Large intestine (tissue), 3 donors: ENCODE data around the gene LINGO4. TPM values are rescaled to one million over a fixed set of nuclear protein-coding genes. Genes with fewer than 3 reads are reported as not detected.
"Not testable (repeated sequence)": the region's sequence is repeated elsewhere in the genome, so short reads cannot be mapped to it uniquely, and the experiment has no call there.

Source experiments
- DNase-seq, 2 donors: peaks; one replicate each; pipeline versions ENCODE4 v3.0.0 to v3.0.0-alpha.2; 2013
- H3K27ac ChIP-seq: one replicate; pipeline ENCODE4 v1.5.1; 2013; ENCODE audit warnings: low read length
- H3K27me3 ChIP-seq: 2 replicates; pipeline ENCODE4 v1.6.1; 2013; ENCODE audit warnings: low read length; ENCODE audit not compliant: control insufficient read depth, insufficient read depth
- H3K36me3 ChIP-seq: 2 replicates; pipeline ENCODE4 v1.6.1; 2013; ENCODE audit warnings: low read length; ENCODE audit not compliant: control insufficient read depth, insufficient read depth
- H3K4me1 ChIP-seq: one replicate; pipeline ENCODE4 v1.6.1; 2013; ENCODE audit warnings: low read length; ENCODE audit not compliant: control insufficient read depth, insufficient read depth
- H3K4me3 ChIP-seq: one replicate; pipeline ENCODE4 v1.5.1; 2013; ENCODE audit warnings: low read length
- H3K9me3 ChIP-seq: one replicate; pipeline ENCODE4 v1.6.1; 2013; ENCODE audit warnings: mild to moderate bottlenecking, low read depth, low read length, moderate library complexity; ENCODE audit not compliant: control insufficient read depth
- WGBS: methylation state at CpG from one replicate; pipeline ENCODE4 v1.1.5; 2013; ENCODE audit warnings: low lambda C conversion rate; ENCODE audit not compliant: insufficient coverage; 5-methylcytosine and 5-hydroxymethylcytosine counted together
- polyA plus RNA-seq: library from polyadenylated mRNA; unstranded; fragments of 120-200 nt; gene quantifications from one replicate; pipeline ENCODE4 v1.2.1, GENCODE V29; 2013

Gene LINGO4
- polyA plus RNA-seq, 1 donor: 0.81 TPM

DNA sequence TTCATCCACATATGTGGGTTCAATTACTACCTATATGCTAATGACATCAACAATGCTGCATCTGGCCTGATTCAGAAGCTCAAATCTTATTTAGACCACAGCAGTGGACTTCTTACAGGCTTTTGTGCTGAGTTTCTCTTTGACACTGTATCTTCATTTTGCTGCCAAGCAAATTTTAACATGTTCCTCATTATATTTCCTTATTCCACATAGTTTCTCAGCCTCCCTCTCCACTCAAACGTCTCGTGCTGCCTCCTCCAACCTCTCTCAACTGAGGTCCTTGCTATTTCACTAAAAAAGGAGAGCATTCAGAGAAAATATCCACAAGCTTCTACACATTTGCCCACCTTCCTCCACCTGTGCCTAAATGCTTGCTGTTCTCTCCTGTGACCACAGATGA lies 21.4 kb downstream of the LINGO4 start:
- Histone ChIP-seq H3K27me3 (peaks cover 2% of the 10 kb centered on the region), H3K4me3 (no peak overlapping the region), H3K4me1 (no peaks in the 10 kb centered on the region), H3K27ac (no peak overlapping the region), H3K9me3 (no peaks in the 10 kb centered on the region), H3K36me3 (no peaks in the 10 kb centered on the region)
- WGBS: 69% methylated on average over 2 of the region's 2 CpGs
- no peak for DNase-seq

DNA sequence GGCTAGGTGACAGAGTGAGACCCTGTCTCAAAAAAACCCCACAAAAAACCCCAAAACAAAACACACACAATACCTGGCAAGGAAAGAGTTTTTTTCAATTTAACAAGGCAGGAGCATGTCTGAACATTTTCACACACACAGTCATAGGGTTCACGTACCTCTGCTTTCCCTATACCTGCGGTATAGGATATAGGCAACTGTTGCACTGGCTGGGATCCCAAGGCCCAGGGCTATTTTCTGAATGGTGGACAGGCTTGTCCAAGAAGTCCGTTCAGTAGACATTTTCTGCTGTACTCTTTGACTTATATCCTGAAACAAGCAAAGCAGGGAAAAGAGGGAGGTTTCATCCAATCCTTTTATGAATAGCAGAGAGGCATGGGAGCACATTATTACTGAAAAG lies 22.5 kb downstream of the LINGO4 start:
- Histone ChIP-seq H3K9me3 (no peaks in the 10 kb centered on the region), H3K36me3 (no peaks in the 10 kb centered on the region), H3K27me3 (peaks cover 2% of the 10 kb centered on the region), H3K27ac (no peak overlapping the region), H3K4me1 (no peaks in the 10 kb centered on the region), H3K4me3 (no peak overlapping the region)
- no peak for DNase-seq
- no CpG with 5 or more reads among the region's 3 CpGs for WGBS

DNA sequence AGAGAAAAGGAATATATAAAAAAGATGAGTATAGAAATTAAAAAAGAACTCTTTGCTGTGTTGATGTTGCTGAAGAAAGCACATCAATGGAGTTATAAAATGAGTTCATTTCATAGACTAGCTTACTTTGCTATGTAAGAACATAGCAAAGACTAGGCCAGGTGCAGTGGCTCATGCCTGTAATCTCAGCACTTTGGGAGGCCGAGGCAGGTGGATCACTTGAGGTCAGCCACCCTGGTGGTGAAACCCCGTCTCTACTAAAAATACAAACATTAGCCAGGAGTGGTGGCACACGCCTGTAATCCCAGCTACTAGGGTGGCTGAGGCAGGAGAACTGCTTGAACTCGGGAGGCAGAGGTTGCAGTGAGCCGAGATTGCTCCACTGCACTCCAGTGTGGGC lies 23.2 kb downstream of the LINGO4 start:
- H3K4me1 ChIP-seq, H3K27ac ChIP-seq, H3K27me3 ChIP-seq, H3K4me3 ChIP-seq, H3K36me3 ChIP-seq, DNase-seq, H3K9me3 ChIP-seq: not testable (repeated sequence)
- 81% methylated on average over 4 of the region's 5 CpGs for WGBS

GRCh38 chr1:151780736-151781135 lies 24.5 kb downstream of the LINGO4 start:
- not testable (repeated sequence) for H3K27me3 ChIP-seq, H3K36me3 ChIP-seq, H3K27ac ChIP-seq, DNase-seq, H3K4me1 ChIP-seq, H3K4me3 ChIP-seq, H3K9me3 ChIP-seq
- WGBS: no CpG with 5 or more reads among the region's 5 CpGs

- H3K36me3 ChIP-seq: no peaks in the 10 kb centered on the region
- no peak for DNase-seq
- H3K27me3 ChIP-seq: no peaks in the 10 kb centered on the region
- H3K4me3 ChIP-seq: no peak overlapping the region
- no CpG with 5 or more reads among the region's 4 CpGs for WGBS
- no peaks in the 10 kb centered on the region for H3K9me3 ChIP-seq
- no peaks in the 10 kb centered on the region for H3K4me1 ChIP-seq
- no peak overlapping the region for H3K27ac ChIP-seq
Observed at GRCh38 chr1:151779852-151780251, 25.4 kb downstream of the LINGO4 start.

- no CpG with 5 or more reads among the region's 4 CpGs for WGBS
- Histone ChIP-seq H3K27me3 (no peaks in the 10 kb centered on the region), H3K4me3 (no peak overlapping the region), H3K36me3 (no peaks in the 10 kb centered on the region), H3K9me3 (no peaks in the 10 kb centered on the region), H3K27ac (no peak overlapping the region), H3K4me1 (no peaks in the 10 kb centered on the region)
- DNase-seq: no peak
Observed at GRCh38 chr1:151777317-151777716, 27.9 kb downstream of the LINGO4 start.

DNA sequence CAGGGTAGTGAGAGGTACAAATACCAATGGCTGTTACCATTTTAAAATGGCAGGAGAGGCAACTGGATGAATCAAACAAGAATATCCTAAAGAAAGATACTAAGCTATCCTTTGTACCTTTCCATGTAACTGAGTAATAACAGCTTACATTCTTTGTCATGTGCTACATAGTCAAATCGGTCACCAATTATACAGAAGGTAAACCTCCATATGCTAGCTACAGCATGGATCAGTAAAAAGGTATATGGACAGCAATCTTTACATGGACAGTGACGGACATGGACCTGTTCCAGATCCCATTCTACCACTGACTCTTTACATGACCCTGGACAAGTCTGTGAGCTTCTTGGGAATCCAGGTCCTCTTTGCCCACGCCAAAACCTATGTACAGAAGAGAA lies 28.6 kb downstream of the LINGO4 start:
- Histone ChIP-seq H3K9me3 (no peaks in the 10 kb centered on the region), H3K36me3 (no peaks in the 10 kb centered on the region), H3K4me3 (no peak overlapping the region), H3K27ac (no peak overlapping the region), H3K27me3 (no peaks in the 10 kb centered on the region), H3K4me1 (no peaks in the 10 kb centered on the region)
- DNase-seq: no peak
- no CpG with 5 or more reads among the region's 3 CpGs for WGBS

- no peak for DNase-seq
- no peaks in the 10 kb centered on the region for H3K9me3 ChIP-seq
- whole genome bisulfite sequencing: no CpG with 5 or more reads among the region's 7 CpGs
- H3K4me3 ChIP-seq: no peak overlapping the region
- H3K27ac ChIP-seq: no peak overlapping the region
- no peaks in the 10 kb centered on the region for H3K36me3 ChIP-seq
- H3K27me3 ChIP-seq: no peaks in the 10 kb centered on the region
- no peaks in the 10 kb centered on the region for H3K4me1 ChIP-seq
Observed at GRCh38 chr1:151775894-151776664, 29.1 kb downstream of the LINGO4 start.

GRCh38 chr1:151774256-151774922 lies 30.8 kb downstream of the LINGO4 start:
- Histone ChIP-seq H3K4me1 (no peaks in the 10 kb centered on the region), H3K27me3 (no peaks in the 10 kb centered on the region), H3K9me3 (no peaks in the 10 kb centered on the region), H3K36me3 (no peaks in the 10 kb centered on the region), H3K27ac (no peak overlapping the region), H3K4me3 (no peak overlapping the region)
- no peak for DNase-seq
- WGBS: 100% methylated on average over 1 of the region's 3 CpGs

GRCh38 chr1:151773702-151774101 lies 31.5 kb downstream of the LINGO4 start:
- H3K27ac ChIP-seq: no peak overlapping the region
- no peaks in the 10 kb centered on the region for H3K4me1 ChIP-seq
- no peak for DNase-seq
- no CpG with 5 or more reads among the region's 5 CpGs for WGBS
- no peaks in the 10 kb centered on the region for H3K36me3 ChIP-seq
- H3K4me3 ChIP-seq: no peak overlapping the region
- H3K9me3 ChIP-seq: no peaks in the 10 kb centered on the region
- no peaks in the 10 kb centered on the region for H3K27me3 ChIP-seq

GRCh38 chr1:151769270-151769669 lies 35.9 kb downstream of the LINGO4 start:
- WGBS: no CpG with 5 or more reads among the region's 34 CpGs
- not testable (repeated sequence) for DNase-seq, H3K4me3 ChIP-seq, H3K36me3 ChIP-seq, H3K9me3 ChIP-seq, H3K27me3 ChIP-seq, H3K4me1 ChIP-seq, H3K27ac ChIP-seq
